GM12878 (cell line): Measurements from ENCODE around the gene DIS3L2. TPM values are rescaled to one million over a fixed set of nuclear protein-coding genes. Genes with fewer than 3 reads are reported as not detected.

Experiments
- ATAC-seq: fragments of 200-7000 bp; cut with Tn5 transposase; 3 replicates; pipeline ENCODE4 v1.9.1; 2020; ENCODE audit warnings: mild to moderate bottlenecking, moderate library complexity
- BruUV-seq: library from RNA; stranded (reverse); fragments of 400-500 nt; replicated peaks from 2 replicates; lab custom pipeline; 2021; lab: Mats Ljungman, UMichigan
- CTCF ChIA-PET: fragments of 300-600 bp; sonication (Branson Sonifier 250); formaldehyde crosslinking; extraction: SDS; loops from one replicate; lab custom pipeline; 2021; ENCODE audit warnings: inconsistent platforms; lab: Yijun Ruan, JAX
- POLR2A ChIA-PET: fragments of 350-600 bp; formaldehyde crosslinking; extraction: SDS; loops from one replicate; lab custom pipeline; 2021; ENCODE audit warnings: inconsistent platforms; lab: Charles Lee
- RAD21 ChIA-PET: fragments of 300-600 bp; sonication (Branson Sonifier 250); formaldehyde crosslinking; loops from one replicate; lab custom pipeline; 2023; ENCODE audit warnings: antibody characterized with exemption; ENCODE audit not compliant: unreplicated experiment; lab: Charles Lee
- SMC1A ChIA-PET: fragments of 300-600 bp; sonication (Branson Sonifier 250); formaldehyde crosslinking; loops from one replicate; lab custom pipeline; 2023; ENCODE audit not compliant: unreplicated experiment, uncharacterized antibody; lab: Charles Lee
- DNase-seq: peaks from one replicate; pipeline ENCODE4 v3.0.0-alpha.2; 2011; ENCODE audit warnings: low read depth, low spot score
- FAIRE-seq: peaks from 3 replicates; lab custom pipeline; 2011; peaks lifted over from hg19 to GRCh38; lab: Jason Lieb, UNC
- H2AFZ ChIP-seq: 2 replicates; pipeline ENCODE4 v1.6.0; 2011; ENCODE audit warnings: low read depth, low read length, control low read depth; ENCODE audit not compliant: control insufficient read depth
- H3K27ac ChIP-seq: 2 replicates; pipeline ENCODE4 v1.5.1; 2011; ENCODE audit warnings: control low read depth; ENCODE audit not compliant: control insufficient read depth, insufficient read depth
- H3K27me3 ChIP-seq, 2 experiments: replicated peaks in 1 of 2; 2 replicates each; pipeline versions ENCODE4 v1.6.0 to v1.6.1; 2011; ENCODE audit warnings: low read length in 1 of 2; ENCODE audit not compliant: control insufficient read depth in 2 of 2, insufficient read depth in 2 of 2
- H3K36me3 ChIP-seq, 2 experiments: 2 replicates each; pipeline ENCODE4 v1.5.1; 2011; ENCODE audit warnings: low read length in 1 of 2; ENCODE audit not compliant: control insufficient read depth in 2 of 2, insufficient read depth in 2 of 2
- H3K4me1 ChIP-seq: 2 replicates; pipeline ENCODE4 v1.6.1; 2011; ENCODE audit warnings: mild to moderate bottlenecking, low read length, moderate library complexity, mixed read lengths; ENCODE audit not compliant: control insufficient read depth, insufficient read depth
- H3K4me2 ChIP-seq: 2 replicates; pipeline ENCODE4 v1.6.0; 2011; ENCODE audit warnings: control low read depth; ENCODE audit not compliant: control insufficient read depth, insufficient read depth
- H3K4me3 ChIP-seq: fragments of 200-600 bp; sonication (generic); 2 replicates; pipeline ENCODE4 v1.5.1; 2016
- H3K79me2 ChIP-seq: 2 replicates; pipeline ENCODE4 v1.6.0; 2011; ENCODE audit warnings: low read length; ENCODE audit not compliant: control insufficient read depth, insufficient read depth
- H3K9ac ChIP-seq: 2 replicates; pipeline ENCODE4 v1.8.0; 2011; ENCODE audit warnings: low read length, control low read depth, mixed read lengths; ENCODE audit not compliant: control insufficient read depth, insufficient read depth
- H3K9me3 ChIP-seq: replicated peaks from 3 replicates; pipeline ENCODE4 v1.5.1; 2011; ENCODE audit warnings: mild to moderate bottlenecking, low read length; ENCODE audit not compliant: control insufficient read depth, insufficient read depth
- H4K20me1 ChIP-seq: 2 replicates; pipeline ENCODE4 v1.6.0; 2011; ENCODE audit not compliant: control insufficient read depth, insufficient read depth
- ATF3 ChIP-seq: IDR thresholded peaks from 2 replicates; pipeline ENCODE4 v1.6.1; 2011; ENCODE audit warnings: low read depth, mild to moderate bottlenecking, low read length, moderate library complexity, borderline replicate concordance; ENCODE audit errors: extremely low read depth
- ATF7 ChIP-seq: fragments of 450-650 bp; IDR thresholded peaks from 2 replicates; pipeline ENCODE4 v1.6.1; 2016; ENCODE audit warnings: low read depth, mild to moderate bottlenecking
- CTCF ChIP-seq, 3 experiments: IDR thresholded peaks in 2 of 3; conservative IDR thresholded peaks in 1 of 3; 2 replicates each; pipeline ENCODE4 v1.5.1; 2011; ENCODE audit warnings: low read depth in 3 of 3, low read length in 3 of 3, mild to moderate bottlenecking in 3 of 3, control low read depth in 2 of 3, moderate library complexity in 2 of 3, inconsistent platforms in 1 of 3, mixed read lengths in 1 of 3; ENCODE audit not compliant: control insufficient read depth in 2 of 3, insufficient read depth in 1 of 3; ENCODE audit errors: extremely low read depth in 1 of 3
- IRF4 ChIP-seq: IDR thresholded peaks from 2 replicates; pipeline ENCODE4 v1.6.1; 2011; ENCODE audit warnings: low read depth, low read length
- JUND ChIP-seq: IDR thresholded peaks from 2 replicates; pipeline ENCODE4 v1.6.1; 2012; ENCODE audit warnings: low read depth, mild to moderate bottlenecking, low read length, improper control_type of control experiment, moderate library complexity
- KLF5 ChIP-seq: fragments of 450-650 bp; IDR thresholded peaks from 2 replicates; pipeline ENCODE4 v1.6.1; 2014; ENCODE audit warnings: mild to moderate bottlenecking; ENCODE audit not compliant: partially characterized antibody
- MLLT1 ChIP-seq: fragments of 450-650 bp; IDR thresholded peaks from 2 replicates; pipeline ENCODE4 v1.6.1; 2016; ENCODE audit warnings: mild to moderate bottlenecking
- SREBF2 ChIP-seq: IDR thresholded peaks from 2 replicates; pipeline ENCODE4 v1.6.1; 2012; ENCODE audit warnings: mild to moderate bottlenecking, low read length
- TBL1XR1 ChIP-seq: IDR thresholded peaks from 2 replicates; pipeline ENCODE4 v1.6.1; 2012; ENCODE audit warnings: low read depth, low read length, improper control_type of control experiment
- TCF3 ChIP-seq: IDR thresholded peaks from 2 replicates; pipeline ENCODE4 v1.6.1; 2012; ENCODE audit warnings: low read depth, mild to moderate bottlenecking, low read length, borderline replicate concordance; ENCODE audit not compliant: insufficient read depth
- USF1 ChIP-seq: IDR thresholded peaks from 2 replicates; pipeline ENCODE4 v1.6.1; 2011; ENCODE audit warnings: borderline replicate concordance, low read depth, mild to moderate bottlenecking, moderate library complexity, mixed read lengths, low read length; ENCODE audit not compliant: insufficient read depth; ENCODE audit errors: extremely low read length
- ZNF217 ChIP-seq: fragments of 450-650 bp; IDR thresholded peaks from 2 replicates; pipeline ENCODE4 v1.6.1; 2017; ENCODE audit warnings: antibody characterized with exemption, mild to moderate bottlenecking
- WGBS: methylation state at CpG from one replicate; pipeline ENCODE4 v1.1.6; 2016; ENCODE audit warnings: low lambda C conversion rate; ENCODE audit not compliant: insufficient replicate concordance, insufficient coverage; ENCODE audit errors: missing lambda C conversion rate; 5-methylcytosine and 5-hydroxymethylcytosine counted together
- in situ Hi-C: fragments of 300-500 bp; cut with MboI; formaldehyde crosslinking; loops from 9 replicates; pipeline ENCODE4 v1.14.3; 2018; ENCODE audit warnings: mixed read lengths
- intact Hi-C: fragments of 100-400 bp; cut with micrococcal nuclease; formaldehyde crosslinking; loops from one replicate; pipeline ENCODE4 v1.14.2; 2022; ENCODE audit not compliant: unreplicated experiment
- polyA plus RNA-seq, 11 experiments: library from polyadenylated mRNA; depleted of rRNA in 4 of 11; unstranded in 6 of 11; stranded (reverse) in 5 of 11; fragments of >200 nt; fragmentation: Nextera tagmentation in 4 of 11; fragmentation: Illumina TruSeq in 1 of 11; extraction: Ambion mirVana in 4 of 11; extraction: Trizol in 1 of 11; gene quantifications; 1 replicate in 1 of 11; 2 replicates in 10 of 11; pipeline versions ENCODE4 v1.2.1 to v1.2.3, GENCODE V29; 2011 to 2016; ENCODE audit warnings: inconsistent platforms in 2 of 11, missing spikeins in 2 of 11, low read depth in 1 of 11
- total RNA-seq, 4 experiments: library from RNA; depleted of rRNA in 3 of 4; stranded (reverse); fragments of >200 nt in 3 of 4; fragmentation: Illumina TruSeq in 1 of 4; extraction: Trizol in 1 of 4; gene quantifications; 2 replicates each; pipeline versions ENCODE4 v1.2.1 to v1.2.3, GENCODE V29; 2013 to 2021

The DIS3L2 gene
- total and polyA plus RNA-seq, 10 of the 15 experiments (the other 5 are each of a cell fraction or from before 2014, with no cell fraction given) = 3.5 to 27.1 (median 16.0) TPM

- POLR2A ChIA-PET = no interaction called here
- Histone ChIP-seq H3K4me3 (no peak overlapping the region), H3K4me2 (no peak overlapping the region)
- CTCF ChIA-PET = interaction anchor here (1.2 to 3.3 kb wide), 7 partner anchors 12 to 328 kb away, joined by 3 to 15 read pairs (median 5); no protein-coding TSS in a partner anchor
- SMC1A ChIA-PET = interaction anchor here (0.7 to 1.3 kb wide), 2 partner anchors 246 to 297 kb away, joined by 3 to 4 read pairs; no protein-coding TSS in a partner anchor
- TF ChIP-seq MLLT1 = no peak
- TF ChIP-seq CTCF (IDR thresholded peaks at IDR 0.05 in 2 of 3, conservative IDR thresholded peaks at IDR 0.05 in 1 of 3; ENCODE audit: control insufficient read depth in 2 of 3, extremely low read depth in 1 of 3, insufficient read depth in 1 of 3, low read depth in 3 of 3, low read length in 3 of 3) = no peak
- TF ChIP-seq ZNF217 = no peak
- no peak for TF ChIP-seq TBL1XR1
- TF ChIP-seq ATF7 = no peak
- no peak for TF ChIP-seq IRF4
- TF ChIP-seq ATF3 = no peak
- TF ChIP-seq TCF3 = no peak
- no peak for TF ChIP-seq KLF5
- TF ChIP-seq SREBF2 = no peak
- no peak for TF ChIP-seq USF1
- no peak for TF ChIP-seq JUND
- TF ChIP-seq, all 136 proteins: peak for 0
- intact Hi-C loops (no loop called here), in situ Hi-C loops (no loop called here)
- no peak overlapping the region for H3K9ac ChIP-seq
- DNase-seq (no peak), ATAC-seq (no peak), FAIRE-seq (no peak)
- H3K27me3 ChIP-seq = no peaks in the 10 kb centered on the region
- no TSS peak for BruUV-seq
- WGBS = 97% methylated on average over 4 of the region's 4 CpGs
- H2AFZ ChIP-seq = no peak overlapping the region
- no peaks in the 10 kb centered on the region for H3K79me2 ChIP-seq
- H3K4me1 ChIP-seq = no peaks in the 10 kb centered on the region; the same call in 1 of the 2 replicates
- H3K27ac ChIP-seq = no peak overlapping the region
- RAD21 ChIA-PET = no interaction called here
- no peaks in the 10 kb centered on the region for H4K20me1 ChIP-seq
- no peaks in the 10 kb centered on the region for H3K9me3 ChIP-seq
- no peaks in the 10 kb centered on the region for H3K36me3 ChIP-seq
Observed at GRCh38 chr2:232228332-232228731, 266.8 kb downstream of the DIS3L2 start.
